ENCODE data around the gene GUCA1A. TPM values are rescaled to one million over a fixed set of nuclear protein-coding genes. Genes with fewer than 3 reads are reported as not detected.
"Not testable (repeated sequence)": the region's sequence is repeated elsewhere in the genome, so short reads cannot be mapped to it uniquely, and the experiment has no call there.

The GUCA1A gene
- total RNA-seq, 1 experiment from 2014 or later: 17.2 TPM

GRCh38 chr6:42168650-42169049, 4.5 kb upstream of the GUCA1A start:
- Mint-ChIP-seq H3K36me3 (ENCODE audit: insufficient read depth in 1 of 3, low read depth in 3 of 3) (no peaks in the 10 kb centered on the region; a peak in 1 of 7 replicates), H3K27ac (peak overlapping the region in 2 of 3 experiments; percentile 9 to 52; a peak in 2 of 7 replicates), H3K27me3 (ENCODE audit: low read depth) (peaks cover 6% of the 10 kb centered on the region), H3K4me3 (no peak overlapping the region), H3K4me1 (peaks cover 36 to 48% of the 10 kb centered on the region in 2 experiments), H3K9me3 (no peaks in the 10 kb centered on the region; a peak in 1 of 5 replicates)
- no peak for DNase-seq
- H3K18ac ChIP-seq (ENCODE audit: insufficient read length, low read depth, low read length): no peak overlapping the region
- H3K14ac ChIP-seq (ENCODE audit: insufficient read depth, low read length): no peak overlapping the region
- H2BK5ac ChIP-seq (ENCODE audit: insufficient read length, low read length): no peak overlapping the region
- no peak overlapping the region for H2BK20ac ChIP-seq (ENCODE audit: low read depth, low read length, poor library complexity, severe bottlenecking)
- H2BK120ac ChIP-seq (ENCODE audit: low read depth, low read length, poor library complexity, severe bottlenecking): no peak overlapping the region
- no peak overlapping the region for H2BK15ac ChIP-seq (ENCODE audit: low read depth, low read length)
- H3K4me1 ChIP-seq (ENCODE audit: insufficient read depth, low read length): no peaks in the 10 kb centered on the region
- H3K23ac ChIP-seq (ENCODE audit: insufficient read length, low read depth, low read length): no peak overlapping the region
- no peak overlapping the region for H3K56ac ChIP-seq (ENCODE audit: insufficient read length, low read depth, low read length)
- H3K79me1 ChIP-seq (ENCODE audit: insufficient read depth, low read depth, low read length, poor library complexity, severe bottlenecking): no peaks in the 10 kb centered on the region
- WGBS (ENCODE audit: extremely low coverage, insufficient read length, low lambda C conversion rate): no CpG with 5 or more reads among the region's 6 CpGs
- H3K9ac ChIP-seq (ENCODE audit: extremely low read depth, insufficient read length, low read length): no peak overlapping the region
- H2AFZ ChIP-seq (ENCODE audit: low read length): no peak overlapping the region
- H4K8ac ChIP-seq (replicated peaks; ENCODE audit: insufficient read length, low read depth, low read length): no peak overlapping the region
- H4K91ac ChIP-seq (ENCODE audit: insufficient read length, low read depth, low read length): no peak overlapping the region
- no peaks in the 10 kb centered on the region for H3K9me3 ChIP-seq (ENCODE audit: control insufficient read depth, low read depth, low read length)
- no peaks in the 10 kb centered on the region for H3K27me3 ChIP-seq (ENCODE audit: insufficient read depth, low read length)
- no peak overlapping the region for H3T11ph ChIP-seq (ENCODE audit: low read length)
- no peak overlapping the region for H3K27ac ChIP-seq (ENCODE audit: insufficient read length, low read depth, low read length)
- TF ChIP-seq, protein P1, sequence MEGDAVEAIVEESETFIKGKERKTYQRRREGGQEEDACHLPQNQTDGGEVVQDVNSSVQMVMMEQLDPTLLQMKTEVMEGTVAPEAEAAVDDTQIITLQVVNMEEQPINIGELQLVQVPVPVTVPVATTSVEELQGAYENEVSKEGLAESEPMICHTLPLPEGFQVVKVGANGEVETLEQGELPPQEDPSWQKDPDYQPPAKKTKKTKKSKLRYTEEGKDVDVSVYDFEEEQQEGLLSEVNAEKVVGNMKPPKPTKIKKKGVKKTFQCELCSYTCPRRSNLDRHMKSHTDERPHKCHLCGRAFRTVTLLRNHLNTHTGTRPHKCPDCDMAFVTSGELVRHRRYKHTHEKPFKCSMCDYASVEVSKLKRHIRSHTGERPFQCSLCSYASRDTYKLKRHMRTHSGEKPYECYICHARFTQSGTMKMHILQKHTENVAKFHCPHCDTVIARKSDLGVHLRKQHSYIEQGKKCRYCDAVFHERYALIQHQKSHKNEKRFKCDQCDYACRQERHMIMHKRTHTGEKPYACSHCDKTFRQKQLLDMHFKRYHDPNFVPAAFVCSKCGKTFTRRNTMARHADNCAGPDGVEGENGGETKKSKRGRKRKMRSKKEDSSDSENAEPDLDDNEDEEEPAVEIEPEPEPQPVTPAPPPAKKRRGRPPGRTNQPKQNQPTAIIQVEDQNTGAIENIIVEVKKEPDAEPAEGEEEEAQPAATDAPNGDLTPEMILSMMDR (conservative IDR thresholded peaks at IDR 0.05): no peak
- no peak overlapping the region for H2BK12ac ChIP-seq (ENCODE audit: insufficient read length, low read depth, low read length)
- H2AK5ac ChIP-seq (ENCODE audit: insufficient read length, low read length): no peak overlapping the region
- H3K79me2 ChIP-seq (ENCODE audit: insufficient read depth, low read length): no peaks in the 10 kb centered on the region
- H4K5ac ChIP-seq (ENCODE audit: insufficient read length, low read depth, low read length): no peak overlapping the region
- H3K23me2 ChIP-seq (ENCODE audit: insufficient read length, low read depth, low read length, poor library complexity, severe bottlenecking): no peaks in the 10 kb centered on the region
- H3K4me2 ChIP-seq (ENCODE audit: insufficient read depth, insufficient read length, low read length): no peak overlapping the region
- no peaks in the 10 kb centered on the region for H4K20me1 ChIP-seq (ENCODE audit: control insufficient read depth, insufficient read depth, insufficient read length)
- no peak overlapping the region for H3K4ac ChIP-seq (ENCODE audit: low read depth, low read length)

- H3K4me3 Mint-ChIP-seq; DNase-seq; H3K9ac ChIP-seq (ENCODE audit: extremely low read depth, insufficient read length, low read length); H4K91ac ChIP-seq (ENCODE audit: insufficient read length, low read depth, low read length); H4K20me1 ChIP-seq (ENCODE audit: control insufficient read depth, insufficient read depth, insufficient read length); H3K4me2 ChIP-seq (ENCODE audit: insufficient read depth, insufficient read length, low read length); H4K5ac ChIP-seq (ENCODE audit: insufficient read length, low read depth, low read length); H3K14ac ChIP-seq (ENCODE audit: insufficient read depth, low read length); H2BK15ac ChIP-seq (ENCODE audit: low read depth, low read length); H3K27ac ChIP-seq (ENCODE audit: insufficient read length, low read depth, low read length); H3K27me3 ChIP-seq (ENCODE audit: insufficient read depth, low read length); H2BK12ac ChIP-seq (ENCODE audit: insufficient read length, low read depth, low read length); H3K23me2 ChIP-seq (ENCODE audit: insufficient read length, low read depth, low read length, poor library complexity, severe bottlenecking); H3K18ac ChIP-seq (ENCODE audit: insufficient read length, low read depth, low read length); H3K23ac ChIP-seq (ENCODE audit: insufficient read length, low read depth, low read length); H3K4me1 ChIP-seq (ENCODE audit: insufficient read depth, low read length); H3K27me3 Mint-ChIP-seq (ENCODE audit: low read depth); H4K8ac ChIP-seq (replicated peaks; ENCODE audit: insufficient read length, low read depth, low read length); H3K9me3 ChIP-seq (ENCODE audit: control insufficient read depth, low read depth, low read length); H2AK5ac ChIP-seq (ENCODE audit: insufficient read length, low read length); H3K79me1 ChIP-seq (ENCODE audit: insufficient read depth, low read depth, low read length, poor library complexity, severe bottlenecking); H3K56ac ChIP-seq (ENCODE audit: insufficient read length, low read depth, low read length); H2AFZ ChIP-seq (ENCODE audit: low read length); H3T11ph ChIP-seq (ENCODE audit: low read length); H3K9me3 Mint-ChIP-seq; H2BK5ac ChIP-seq (ENCODE audit: insufficient read length, low read length); H3K4ac ChIP-seq (ENCODE audit: low read depth, low read length); H3K27ac Mint-ChIP-seq; H2BK120ac ChIP-seq (ENCODE audit: low read depth, low read length, poor library complexity, severe bottlenecking); H3K36me3 Mint-ChIP-seq (ENCODE audit: insufficient read depth in 1 of 3, low read depth in 3 of 3); H2BK20ac ChIP-seq (ENCODE audit: low read depth, low read length, poor library complexity, severe bottlenecking); H3K79me2 ChIP-seq (ENCODE audit: insufficient read depth, low read length): not testable (repeated sequence)
- WGBS (ENCODE audit: extremely low coverage, insufficient read length, low lambda C conversion rate): no CpG with 5 or more reads among the region's 2 CpGs
- H3K4me1 Mint-ChIP-seq: peaks cover 30 to 44% of the 10 kb centered on the region in 2 experiments
Observed at GRCh38 chr6:42169780-42170179, 3.4 kb upstream of the GUCA1A start.
